HEK293 (cell line): Measurements from ENCODE around the gene PWWP2B.

Experiments used
- CTCF ChIP-seq: fragments of 450-650 bp; formaldehyde crosslinking; IDR thresholded peaks from 2 replicates; pipeline ENCODE4 v1.5.1; 2016; ENCODE audit warnings: missing biosample characterization, missing genetic modification characterization
- REPIN1 ChIP-seq: fragments of 450-650 bp; formaldehyde crosslinking; IDR thresholded peaks from 2 replicates; pipeline ENCODE4 v1.5.1; 2017; ENCODE audit warnings: missing biosample characterization, missing genetic modification characterization, low read depth
- TCF7L2 ChIP-seq: IDR thresholded peaks from 2 replicates; pipeline ENCODE4 v1.6.1; 2011; ENCODE audit warnings: low read depth, mild to moderate bottlenecking, inconsistent platforms, low read length, moderate library complexity, borderline replicate concordance
- ZBTB26 ChIP-seq: fragments of 450-650 bp; formaldehyde crosslinking; optimal IDR thresholded peaks from 2 replicates; pipeline ENCODE3; 2016; ENCODE audit warnings: missing biosample characterization, mild to moderate bottlenecking, missing genetic modification characterization
- ZFP37 ChIP-seq: fragments of 450-650 bp; formaldehyde crosslinking; IDR thresholded peaks from 2 replicates; pipeline ENCODE4 v1.5.1; 2016; ENCODE audit warnings: missing biosample characterization, missing genetic modification characterization
- ZFP41 ChIP-seq: fragments of 450-650 bp; formaldehyde crosslinking; IDR thresholded peaks from 2 replicates; pipeline ENCODE4 v1.5.1; 2016; ENCODE audit warnings: missing biosample characterization, missing genetic modification characterization, borderline replicate concordance
- ZNF221 ChIP-seq: fragments of 450-650 bp; formaldehyde crosslinking; IDR thresholded peaks from 2 replicates; pipeline ENCODE4 v1.5.1; 2017; ENCODE audit warnings: missing biosample characterization, missing genetic modification characterization, borderline replicate concordance
- ZNF600 ChIP-seq: fragments of 450-650 bp; formaldehyde crosslinking; IDR thresholded peaks from 2 replicates; pipeline ENCODE4 v1.5.1; 2016; ENCODE audit warnings: missing biosample characterization, missing genetic modification characterization
- ZNF792 ChIP-seq: fragments of 450-650 bp; formaldehyde crosslinking; IDR thresholded peaks from 2 replicates; pipeline ENCODE4 v1.5.1; 2016; ENCODE audit warnings: missing biosample characterization, missing genetic modification characterization

GRCh38 chr10:132415255-132415654, 18.3 kb downstream of the PWWP2B start:
- TF ChIP-seq ZNF600 (tag by site-specific recombination) (no peak), TCF7L2 (no peak), ZFP41 (tag by site-specific recombination) (no peak), ZNF792 (tag by site-specific recombination) (no peak), ZFP37 (tag by site-specific recombination) (no peak), REPIN1 (no peak), CTCF (tag by site-specific recombination) (no peak), ZNF221 (tag by site-specific recombination) (no peak), ZBTB26 (tag by site-specific recombination) (no peak)
